HEK293T (cell line): ENCODE measurements around the gene DESI1.
"Not testable (repeated sequence)": the region's sequence is repeated elsewhere in the genome, so short reads cannot be mapped to it uniquely, and the experiment has no call there.

ENCODE experiments used
- CTCF ChIA-PET: fragments of 350-600 bp; formaldehyde crosslinking; extraction: SDS; loops from one replicate; lab custom pipeline; 2021; ENCODE audit warnings: antibody characterized with exemption, inconsistent platforms; lab: Yijun Ruan, JAX
- POLR2A ChIA-PET: fragments of 350-600 bp; formaldehyde crosslinking; extraction: SDS; loops from one replicate; lab custom pipeline; 2020; ENCODE audit warnings: antibody characterized with exemption, inconsistent platforms; lab: Yijun Ruan, JAX
- DNase-seq: peaks from one replicate; pipeline ENCODE4 v3.0.0; 2012; ENCODE audit warnings: mixed read lengths; ENCODE audit errors: extremely low spot score
- ARNT ChIP-seq: fragments of 450-650 bp; IDR thresholded peaks from 2 replicates; pipeline ENCODE4 v1.6.1; 2017; ENCODE audit warnings: mild to moderate bottlenecking
- BHLHE40 ChIP-seq: fragments of 450-650 bp; IDR thresholded peaks from 2 replicates; pipeline ENCODE4 v1.6.1; 2016; ENCODE audit warnings: mild to moderate bottlenecking, moderate library complexity, borderline replicate concordance
- CTBP1 ChIP-seq: fragments of 450-650 bp; IDR thresholded peaks from 2 replicates; pipeline ENCODE4 v1.6.1; 2016; ENCODE audit warnings: borderline replicate concordance
- ELF4 ChIP-seq: fragments of 450-650 bp; IDR thresholded peaks from 2 replicates; pipeline ENCODE4 v1.6.1; 2017; ENCODE audit warnings: antibody characterized with exemption
- FOXA1 ChIP-seq: fragments of 450-650 bp; IDR thresholded peaks from 2 replicates; pipeline ENCODE4 v1.6.1; 2016; ENCODE audit warnings: mild to moderate bottlenecking
- FOXK2 ChIP-seq: fragments of 450-650 bp; IDR thresholded peaks from 2 replicates; pipeline ENCODE4 v1.6.1; 2016; ENCODE audit warnings: mild to moderate bottlenecking
- FOXM1 ChIP-seq: fragments of 450-650 bp; IDR thresholded peaks from 2 replicates; pipeline ENCODE4 v1.6.1; 2017; ENCODE audit warnings: mild to moderate bottlenecking, borderline replicate concordance
- HDGF ChIP-seq: fragments of 450-650 bp; IDR thresholded peaks from 2 replicates; pipeline ENCODE4 v1.6.1; 2017; ENCODE audit warnings: antibody characterized with exemption, borderline replicate concordance
- L3MBTL2 ChIP-seq: fragments of 450-650 bp; conservative IDR thresholded peaks from 2 replicates; pipeline ENCODE4 v1.6.1; 2016; ENCODE audit warnings: mild to moderate bottlenecking
- LEF1 ChIP-seq: fragments of 450-650 bp; IDR thresholded peaks from 2 replicates; pipeline ENCODE4 v1.6.1; 2017; ENCODE audit warnings: mild to moderate bottlenecking, borderline replicate concordance
- NFRKB ChIP-seq: fragments of 450-650 bp; IDR thresholded peaks from 2 replicates; pipeline ENCODE4 v1.6.1; 2016; ENCODE audit warnings: mild to moderate bottlenecking, moderate library complexity
- SP1 ChIP-seq: fragments of 450-650 bp; IDR thresholded peaks from 2 replicates; pipeline ENCODE4 v1.6.1; 2017
- SUZ12 ChIP-seq: fragments of 450-650 bp; IDR thresholded peaks from 2 replicates; pipeline ENCODE4 v1.6.1; 2016; ENCODE audit warnings: mild to moderate bottlenecking
- TARDBP ChIP-seq: fragments of 450-650 bp; IDR thresholded peaks from 2 replicates; pipeline ENCODE4 v1.6.1; 2016
- ZNF384 ChIP-seq: fragments of 450-650 bp; IDR thresholded peaks from 2 replicates; pipeline ENCODE4 v1.6.1; 2016
- TF ChIP-seq, protein P1 (sequence below): fragments of 450-650 bp; IDR thresholded peaks from 2 replicates; pipeline ENCODE4 v1.6.1; 2016

The DESI1 gene

GRCh38 chr22:41563051-41563711, 57.7 kb downstream of the DESI1 start:
- no peak for DNase-seq
- ChIA-PET CTCF (interaction anchor here (0.9 to 1.2 kb wide), 3 partner anchors 14 to 34 kb away, joined by 3 to 5 read pairs (median 3); no protein-coding TSS in a partner anchor), POLR2A (interaction anchor here (0.8 to 1.6 kb wide), 6 partner anchors 10 to 104 kb away, joined by 3 to 10 read pairs (median 4); partner anchors contain the start of genes DESI1, PMM1 and XRCC6)
- TF ChIP-seq LEF1 (no peak), SUZ12 (no peak)

DNA sequence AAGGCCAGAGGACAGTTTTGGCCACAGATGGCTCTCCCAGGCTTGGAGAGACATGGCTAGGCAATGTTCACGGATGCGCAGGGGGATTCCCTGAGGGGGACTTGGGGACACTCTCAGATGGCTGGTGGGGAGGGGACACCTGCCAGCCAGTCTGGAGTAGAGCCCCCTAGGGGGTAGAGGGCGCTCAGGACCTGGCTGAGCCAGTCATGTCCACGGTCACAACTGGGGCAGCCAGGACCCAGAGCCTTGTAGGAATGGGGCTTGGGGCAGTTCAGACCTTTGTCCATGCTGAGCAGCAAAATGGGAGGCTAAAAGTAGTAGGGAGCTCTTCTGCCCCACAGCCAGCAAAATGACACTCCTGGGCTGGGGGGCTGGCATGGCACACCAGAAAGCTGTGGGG, 58.4 kb downstream of the DESI1 start:
- ChIA-PET POLR2A (interaction anchor here (0.8 to 1.6 kb wide), 5 partner anchors 11 to 59 kb away, joined by 3 to 10 read pairs (median 4); partner anchors contain the start of genes DESI1, PMM1 and XRCC6), CTCF (interaction anchor here (0.9 to 1.2 kb wide), 2 partner anchors 14 to 35 kb away, joined by 3 to 5 read pairs; no protein-coding TSS in a partner anchor)
- TF ChIP-seq FOXK2 (no peak), TARDBP (no peak), FOXM1 (no peak), FOXA1 (no peak), HDGF (no peak), SUZ12 (no peak), ARNT (no peak), LEF1 (no peak)
- no peak for DNase-seq

GRCh38 chr22:41561788-41562187, 59.1 kb downstream of the DESI1 start:
- CTCF ChIA-PET: no interaction called here
- POLR2A ChIA-PET: interaction anchor here (1.5 kb wide), 1 partner anchor 15 kb away, joined by 4 read pairs; no protein-coding TSS in a partner anchor
- no peak for DNase-seq
- TF ChIP-seq ARNT (no peak), SUZ12 (no peak), BHLHE40 (no peak), FOXK2 (no peak)
- TF ChIP-seq, protein P1, sequence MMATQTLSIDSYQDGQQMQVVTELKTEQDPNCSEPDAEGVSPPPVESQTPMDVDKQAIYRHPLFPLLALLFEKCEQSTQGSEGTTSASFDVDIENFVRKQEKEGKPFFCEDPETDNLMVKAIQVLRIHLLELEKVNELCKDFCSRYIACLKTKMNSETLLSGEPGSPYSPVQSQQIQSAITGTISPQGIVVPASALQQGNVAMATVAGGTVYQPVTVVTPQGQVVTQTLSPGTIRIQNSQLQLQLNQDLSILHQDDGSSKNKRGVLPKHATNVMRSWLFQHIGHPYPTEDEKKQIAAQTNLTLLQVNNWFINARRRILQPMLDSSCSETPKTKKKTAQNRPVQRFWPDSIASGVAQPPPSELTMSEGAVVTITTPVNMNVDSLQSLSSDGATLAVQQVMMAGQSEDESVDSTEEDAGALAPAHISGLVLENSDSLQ: no peak

GRCh38 chr22:41561335-41561734, 59.5 kb downstream of the DESI1 start:
- ChIA-PET POLR2A (interaction anchor here (0.8 to 1.6 kb wide), 9 partner anchors 9 to 106 kb away, joined by 3 to 8 read pairs (median 5); partner anchors contain the start of genes ACO2, PHF5A, PMM1 and XRCC6), CTCF (no interaction called here)

DNA sequence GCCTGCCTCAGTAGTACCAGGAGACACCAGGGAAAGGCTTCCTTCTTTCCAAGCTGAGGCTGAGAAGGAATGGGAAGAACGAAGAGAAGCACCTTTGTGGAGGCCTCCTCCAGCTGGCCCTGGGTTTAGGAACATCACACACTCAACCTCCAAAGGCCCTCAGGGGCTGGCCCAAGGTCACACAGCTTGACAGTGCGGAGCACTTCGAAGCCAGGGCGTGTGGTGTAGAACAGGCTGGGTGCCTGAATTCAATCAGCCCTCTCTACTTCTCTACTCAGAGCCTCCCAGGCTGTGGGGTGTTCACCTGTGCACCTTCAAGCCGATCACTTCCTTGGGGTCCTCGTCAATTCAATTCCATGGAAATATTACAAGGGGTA, 60.8 kb downstream of the DESI1 start:
- no peak for DNase-seq
- ChIA-PET CTCF (interaction anchor here (0.7 to 1.2 kb wide), 2 partner anchors 38 to 1261 kb away, joined by 3 to 4 read pairs; no protein-coding TSS in a partner anchor), POLR2A (interaction anchor here (1.1 to 1.6 kb wide), 5 partner anchors 12 to 107 kb away, joined by 3 to 5 read pairs (median 4); no protein-coding TSS in a partner anchor)
- TF ChIP-seq, protein P1: no peak
- TF ChIP-seq HDGF (no peak), TARDBP (no peak), LEF1 (no peak), FOXM1 (no peak), NFRKB (no peak)

More at GRCh38 chr22:41561335-41561734, 59.5 kb downstream of the DESI1 start:
- TF ChIP-seq L3MBTL2: no peak
- DNase-seq: no peak

GRCh38 chr22:41558241-41558630, 62.6 kb downstream of the DESI1 start:
- not testable (repeated sequence) for DNase-seq
- ChIA-PET POLR2A (interaction anchor here (1.1 to 2.2 kb wide), 3 partner anchors 32 to 178 kb away, joined by 3 to 14 read pairs (median 6); partner anchors contain the start of genes DESI1, PMM1 and XRCC6), CTCF (interaction anchor here (1.3 kb wide), 1 partner anchor 14 kb away, joined by 4 read pairs; the partner anchor contains the start of gene POLR3H)

- POLR2A ChIA-PET: interaction anchor here (1.5 to 2.2 kb wide), 3 partner anchors 17 to 63 kb away, joined by 3 to 14 read pairs (median 6); partner anchors contain the start of genes DESI1, PMM1 and XRCC6
- no peak for DNase-seq
- TF ChIP-seq SUZ12 (no peak), FOXM1 (no peak), NFRKB (no peak), LEF1 (no peak), FOXK2 (no peak), SP1 (no peak), L3MBTL2 (no peak), ARNT (no peak), CTBP1 (no peak), TARDBP (no peak), FOXA1 (no peak), ELF4 (no peak), BHLHE40 (no peak), HDGF (no peak), ZNF384 (no peak)
- TF ChIP-seq, protein P1: no peak
- CTCF ChIA-PET: interaction anchor here (0.7 to 1.3 kb wide), 2 partner anchors 12 to 14 kb away, joined by 4 read pairs; partner anchors contain the start of gene POLR3H
Observed at GRCh38 chr22:41557401-41558240, 63.2 kb downstream of the DESI1 start.
